ENCODE measurements around the gene PNPLA1.

PNPLA1 gene

DNA sequence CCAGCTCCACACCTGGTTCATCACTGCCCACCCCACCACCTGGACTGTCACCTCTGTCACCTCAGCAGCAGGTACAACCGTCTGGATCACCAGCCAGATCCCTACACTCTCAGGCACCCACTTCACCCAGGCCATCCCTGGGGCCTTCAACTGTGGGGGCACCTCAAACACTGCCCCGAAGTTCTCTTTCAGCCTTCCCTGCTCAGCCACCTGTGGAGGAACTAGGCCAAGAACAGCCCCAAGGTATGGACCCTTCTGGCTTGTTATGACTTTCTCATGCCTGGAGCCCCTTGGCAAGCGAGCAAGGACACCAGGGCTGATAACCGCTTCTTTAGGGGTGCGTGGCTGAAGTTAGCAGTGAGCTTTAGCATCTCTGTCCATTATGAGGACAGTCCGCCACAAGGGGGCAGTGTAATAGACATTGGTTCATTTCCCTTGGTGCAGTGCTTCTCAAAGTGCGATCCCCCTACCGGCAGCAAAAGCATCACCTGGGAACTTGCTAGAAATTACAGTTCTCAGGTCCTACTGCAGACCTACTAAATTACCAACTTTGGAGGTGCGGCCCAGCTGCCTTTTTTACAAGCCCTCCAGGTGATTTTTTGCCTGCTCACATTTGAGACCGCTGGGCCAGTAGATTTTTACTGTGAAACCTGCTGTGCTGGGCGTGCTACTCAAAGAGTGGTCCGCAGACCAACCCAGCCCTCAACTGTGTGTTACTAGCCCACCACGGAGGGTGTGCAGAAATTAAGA, 32.5 kb downstream of the PNPLA1 start:
- Histone ChIP-seq H3K9me3 (ENCODE audit: low read length) (no peaks in the 10 kb centered on the region), H3K79me2 (ENCODE audit: insufficient read depth, low read length) (no peaks in the 10 kb centered on the region), H3K27me3 (ENCODE audit: insufficient read depth, low read length) (0 out of 2 replicates have a peak, but pooled peaks cover 5% of the 10 kb centered on the region), H3K4me3 (ENCODE audit: low read depth, low read length, poor library complexity, severe bottlenecking) (no peak overlapping the region), H3F3A (ENCODE audit: insufficient read depth, low read length) (no peaks in the 10 kb centered on the region), H3K36me3 (ENCODE audit: insufficient read depth, low read length) (no peaks in the 10 kb centered on the region), H3K9me2 (ENCODE audit: low read depth, low read length) (no peaks in the 10 kb centered on the region), H4K20me1 (ENCODE audit: insufficient read depth, low read length) (no peaks in the 10 kb centered on the region), H3K9ac (ENCODE audit: low read length) (no peak overlapping the region), H3K4me2 (ENCODE audit: low read length) (no peak overlapping the region), H3K27ac (ENCODE audit: low read depth, low read length, poor library complexity, severe bottlenecking) (no peak overlapping the region), H2AFZ (ENCODE audit: low read length) (no peak overlapping the region), H3K4me1 (ENCODE audit: insufficient read depth, low read length, severe bottlenecking) (no peaks in the 10 kb centered on the region)
- no peak for TF ChIP-seq EZH2 (IDR thresholded peaks at IDR 0.05; ENCODE audit: borderline replicate concordance, low read length)
- TF ChIP-seq, protein P1, sequence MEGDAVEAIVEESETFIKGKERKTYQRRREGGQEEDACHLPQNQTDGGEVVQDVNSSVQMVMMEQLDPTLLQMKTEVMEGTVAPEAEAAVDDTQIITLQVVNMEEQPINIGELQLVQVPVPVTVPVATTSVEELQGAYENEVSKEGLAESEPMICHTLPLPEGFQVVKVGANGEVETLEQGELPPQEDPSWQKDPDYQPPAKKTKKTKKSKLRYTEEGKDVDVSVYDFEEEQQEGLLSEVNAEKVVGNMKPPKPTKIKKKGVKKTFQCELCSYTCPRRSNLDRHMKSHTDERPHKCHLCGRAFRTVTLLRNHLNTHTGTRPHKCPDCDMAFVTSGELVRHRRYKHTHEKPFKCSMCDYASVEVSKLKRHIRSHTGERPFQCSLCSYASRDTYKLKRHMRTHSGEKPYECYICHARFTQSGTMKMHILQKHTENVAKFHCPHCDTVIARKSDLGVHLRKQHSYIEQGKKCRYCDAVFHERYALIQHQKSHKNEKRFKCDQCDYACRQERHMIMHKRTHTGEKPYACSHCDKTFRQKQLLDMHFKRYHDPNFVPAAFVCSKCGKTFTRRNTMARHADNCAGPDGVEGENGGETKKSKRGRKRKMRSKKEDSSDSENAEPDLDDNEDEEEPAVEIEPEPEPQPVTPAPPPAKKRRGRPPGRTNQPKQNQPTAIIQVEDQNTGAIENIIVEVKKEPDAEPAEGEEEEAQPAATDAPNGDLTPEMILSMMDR (IDR thresholded peaks at IDR 0.05; ENCODE audit: low read length) = peak; percentile 99

DNA sequence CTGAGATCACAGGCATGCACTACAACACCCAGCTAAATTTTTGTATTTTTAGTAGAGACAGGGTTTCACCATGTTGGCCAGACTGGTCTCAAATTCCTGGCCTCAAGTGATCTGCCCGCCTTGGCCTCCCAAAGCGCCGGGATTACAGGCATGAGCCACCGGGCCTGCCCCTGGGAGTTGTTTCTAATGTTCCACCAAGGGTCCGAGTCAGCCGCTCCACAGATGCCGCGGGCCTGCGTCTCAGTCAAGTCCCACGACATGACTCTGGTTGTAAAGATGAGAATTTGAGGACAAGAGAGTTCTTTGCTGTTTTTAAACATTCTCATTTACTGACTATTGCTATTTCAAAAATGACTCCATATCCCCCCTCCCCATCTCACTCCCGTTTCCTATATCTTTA, 36.0 kb downstream of the PNPLA1 start:
- H3K4me2 ChIP-seq (ENCODE audit: low read length) = no peak overlapping the region
- H3K4me1 ChIP-seq (ENCODE audit: insufficient read depth, low read length, severe bottlenecking) = no peaks in the 10 kb centered on the region
- no peaks in the 10 kb centered on the region for H3K9me3 ChIP-seq (ENCODE audit: low read length)
- H3F3A ChIP-seq (ENCODE audit: insufficient read depth, low read length) = no peaks in the 10 kb centered on the region
- no peaks in the 10 kb centered on the region for H3K79me2 ChIP-seq (ENCODE audit: insufficient read depth, low read length)
- no peak overlapping the region for H3K9ac ChIP-seq (ENCODE audit: low read length)
- H3K4me3 ChIP-seq (ENCODE audit: low read depth, low read length, poor library complexity, severe bottlenecking) = no peak overlapping the region
- H4K20me1 ChIP-seq (ENCODE audit: insufficient read depth, low read length) = no peaks in the 10 kb centered on the region
- no peaks in the 10 kb centered on the region; the same call in 1 of the 2 replicates for H3K27me3 ChIP-seq (ENCODE audit: insufficient read depth, low read length)
- H3K9me2 ChIP-seq (ENCODE audit: low read depth, low read length) = no peaks in the 10 kb centered on the region
- TF ChIP-seq EZH2 (IDR thresholded peaks at IDR 0.05; ENCODE audit: borderline replicate concordance, low read length) = no peak
- TF ChIP-seq, protein P1 (IDR thresholded peaks at IDR 0.05; ENCODE audit: low read length) = no peak
- H3K27ac ChIP-seq (ENCODE audit: low read depth, low read length, poor library complexity, severe bottlenecking) = no peak overlapping the region
- no peak overlapping the region for H2AFZ ChIP-seq (ENCODE audit: low read length)
- no peaks in the 10 kb centered on the region for H3K36me3 ChIP-seq (ENCODE audit: insufficient read depth, low read length)

DNA sequence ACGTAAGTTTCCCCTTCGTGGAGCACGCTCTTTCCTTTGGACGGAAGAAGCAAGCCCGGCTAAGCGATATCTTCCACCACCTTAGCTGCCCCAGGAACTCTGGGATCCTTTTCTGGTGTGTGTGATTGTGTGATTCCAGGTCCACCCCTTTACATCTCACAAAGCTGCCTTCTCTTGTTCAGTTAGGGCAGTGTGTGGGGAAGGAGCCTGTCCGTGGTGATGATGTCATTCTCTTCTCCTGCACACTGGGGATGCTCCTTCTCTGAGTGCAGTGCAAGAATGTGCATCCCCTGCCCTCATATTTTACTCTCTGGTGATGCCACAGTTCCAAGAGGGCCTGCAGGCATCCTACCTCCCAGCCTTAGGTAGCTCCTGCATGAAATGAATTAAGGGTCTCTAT, 36.5 kb downstream of the PNPLA1 start:
- Histone ChIP-seq H3F3A (ENCODE audit: insufficient read depth, low read length) (no peaks in the 10 kb centered on the region), H3K27ac (ENCODE audit: low read depth, low read length, poor library complexity, severe bottlenecking) (no peak overlapping the region), H3K4me2 (ENCODE audit: low read length) (no peak overlapping the region), H3K9me2 (ENCODE audit: low read depth, low read length) (no peaks in the 10 kb centered on the region), H3K9ac (ENCODE audit: low read length) (no peak overlapping the region), H4K20me1 (ENCODE audit: insufficient read depth, low read length) (no peaks in the 10 kb centered on the region), H3K36me3 (ENCODE audit: insufficient read depth, low read length) (no peaks in the 10 kb centered on the region), H3K4me1 (ENCODE audit: insufficient read depth, low read length, severe bottlenecking) (no peaks in the 10 kb centered on the region), H3K4me3 (ENCODE audit: low read depth, low read length, poor library complexity, severe bottlenecking) (no peak overlapping the region), H3K9me3 (ENCODE audit: low read length) (no peaks in the 10 kb centered on the region), H2AFZ (ENCODE audit: low read length) (no peak overlapping the region), H3K27me3 (ENCODE audit: insufficient read depth, low read length) (no peaks in the 10 kb centered on the region; the same call in 1 of the 2 replicates), H3K79me2 (ENCODE audit: insufficient read depth, low read length) (no peaks in the 10 kb centered on the region)
- TF ChIP-seq, protein P1 (IDR thresholded peaks at IDR 0.05; ENCODE audit: low read length) = no peak

All from OCI-LY1 (cell line).